Osteocyte (in vitro differentiated cells): ENCODE data around the gene NPPB. TPM values are rescaled to one million over a fixed set of nuclear protein-coding genes. Genes with fewer than 3 reads are reported as not detected.

Experiments
- DNase-seq: peaks from one replicate; pipeline ENCODE4 v3.0.0; 2021; ENCODE audit warnings: mixed read lengths; ENCODE audit not compliant: unreplicated experiment; ENCODE audit errors: extremely low spot score
- H3K27ac Mint-ChIP-seq: one replicate; pipeline ENCODE4 v1.8.0; 2021; ENCODE audit warnings: mild to moderate bottlenecking, mixed read lengths; ENCODE audit not compliant: unreplicated experiment
- H3K27me3 Mint-ChIP-seq: one replicate; pipeline ENCODE4 v1.8.0; 2021; ENCODE audit warnings: mixed read lengths; ENCODE audit not compliant: unreplicated experiment
- H3K36me3 Mint-ChIP-seq: one replicate; pipeline ENCODE4 v1.8.0; 2021; ENCODE audit warnings: mixed read lengths; ENCODE audit not compliant: unreplicated experiment
- H3K4me1 Mint-ChIP-seq: one replicate; pipeline ENCODE4 v1.8.0; 2021; ENCODE audit warnings: mixed read lengths; ENCODE audit not compliant: unreplicated experiment
- H3K4me3 Mint-ChIP-seq: one replicate; pipeline ENCODE4 v1.8.0; 2021; ENCODE audit warnings: mild to moderate bottlenecking, moderate library complexity, mixed read lengths; ENCODE audit not compliant: unreplicated experiment
- H3K9me3 Mint-ChIP-seq: one replicate; pipeline ENCODE4 v1.8.0; 2021; ENCODE audit warnings: mixed read lengths; ENCODE audit not compliant: unreplicated experiment
- total RNA-seq: library from RNA; stranded (reverse); gene quantifications from 2 replicates; pipeline ENCODE4 v1.2.1, GENCODE V29; 2021
- TF ChIP-seq, protein P1 (sequence below): fragments of 200-600 bp; sonication (generic); IDR thresholded peaks from 2 replicates; pipeline ENCODE4 v1.5.0; 2021; ENCODE audit warnings: antibody characterized with exemption, mild to moderate bottlenecking, moderate library complexity

NPPB gene
- total RNA-seq, 1 donor from 2014 or later = not detected

GRCh38 chr1:11874624-11875023, 15.9 kb upstream of the NPPB start:
- Mint-ChIP-seq H3K4me3 (no peak overlapping the region), H3K4me1 (no peaks in the 10 kb centered on the region), H3K27me3 (peaks cover 27% of the 10 kb centered on the region), H3K36me3 (no peaks in the 10 kb centered on the region), H3K9me3 (no peaks in the 10 kb centered on the region), H3K27ac (no peak overlapping the region)
- TF ChIP-seq, protein P1, sequence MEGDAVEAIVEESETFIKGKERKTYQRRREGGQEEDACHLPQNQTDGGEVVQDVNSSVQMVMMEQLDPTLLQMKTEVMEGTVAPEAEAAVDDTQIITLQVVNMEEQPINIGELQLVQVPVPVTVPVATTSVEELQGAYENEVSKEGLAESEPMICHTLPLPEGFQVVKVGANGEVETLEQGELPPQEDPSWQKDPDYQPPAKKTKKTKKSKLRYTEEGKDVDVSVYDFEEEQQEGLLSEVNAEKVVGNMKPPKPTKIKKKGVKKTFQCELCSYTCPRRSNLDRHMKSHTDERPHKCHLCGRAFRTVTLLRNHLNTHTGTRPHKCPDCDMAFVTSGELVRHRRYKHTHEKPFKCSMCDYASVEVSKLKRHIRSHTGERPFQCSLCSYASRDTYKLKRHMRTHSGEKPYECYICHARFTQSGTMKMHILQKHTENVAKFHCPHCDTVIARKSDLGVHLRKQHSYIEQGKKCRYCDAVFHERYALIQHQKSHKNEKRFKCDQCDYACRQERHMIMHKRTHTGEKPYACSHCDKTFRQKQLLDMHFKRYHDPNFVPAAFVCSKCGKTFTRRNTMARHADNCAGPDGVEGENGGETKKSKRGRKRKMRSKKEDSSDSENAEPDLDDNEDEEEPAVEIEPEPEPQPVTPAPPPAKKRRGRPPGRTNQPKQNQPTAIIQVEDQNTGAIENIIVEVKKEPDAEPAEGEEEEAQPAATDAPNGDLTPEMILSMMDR = no peak
- no peak for DNase-seq

GRCh38 chr1:11874258-11874562, 15.5 kb upstream of the NPPB start:
- no peak overlapping the region for H3K27ac Mint-ChIP-seq
- H3K36me3 Mint-ChIP-seq = no peaks in the 10 kb centered on the region
- no peaks in the 10 kb centered on the region for H3K4me1 Mint-ChIP-seq
- H3K27me3 Mint-ChIP-seq = peaks cover 27% of the 10 kb centered on the region
- TF ChIP-seq, protein P1 = no peak
- no peak for DNase-seq
- no peak overlapping the region for H3K4me3 Mint-ChIP-seq
- no peaks in the 10 kb centered on the region for H3K9me3 Mint-ChIP-seq

GRCh38 chr1:11873395-11874257, 14.9 kb upstream of the NPPB start:
- Mint-ChIP-seq H3K27me3 (peaks cover 27% of the 10 kb centered on the region), H3K4me1 (no peaks in the 10 kb centered on the region), H3K4me3 (no peak overlapping the region), H3K27ac (no peak overlapping the region), H3K9me3 (no peaks in the 10 kb centered on the region), H3K36me3 (no peaks in the 10 kb centered on the region)
- TF ChIP-seq, protein P1 = no peak
- no peak for DNase-seq

- Mint-ChIP-seq H3K9me3 (no peaks in the 10 kb centered on the region), H3K27ac (no peak overlapping the region)
- TF ChIP-seq, protein P1 = no peak
These were observed 13.8 kb upstream of the NPPB start for GRCh38 chr1:11872545-11872944.

GRCh38 chr1:11869650-11870207, 11.0 kb upstream of the NPPB start:
- no peak for DNase-seq
- Mint-ChIP-seq H3K27ac (no peak overlapping the region), H3K27me3 (peaks cover 23% of the 10 kb centered on the region), H3K36me3 (no peaks in the 10 kb centered on the region), H3K4me1 (no peaks in the 10 kb centered on the region), H3K4me3 (no peak overlapping the region), H3K9me3 (no peaks in the 10 kb centered on the region)
- TF ChIP-seq, protein P1 = no peak

More at GRCh38 chr1:11872545-11872944, 13.8 kb upstream of the NPPB start:
- Mint-ChIP-seq H3K4me1 (no peaks in the 10 kb centered on the region), H3K27me3 (peaks cover 27% of the 10 kb centered on the region), H3K4me3 (no peak overlapping the region), H3K36me3 (no peaks in the 10 kb centered on the region)
- DNase-seq = no peak
